H1 (cell line): ENCODE results near the gene NECTIN1. TPM values are rescaled to one million over a fixed set of nuclear protein-coding genes. Genes with fewer than 3 reads are reported as not detected.

Experiments used
- EP300 ChIP-seq, 2 experiments: IDR thresholded peaks; 1 replicate in 1 of 2; 2 replicates in 1 of 2; pipeline ENCODE4 v1.6.1; 2011 to 2012; ENCODE audit warnings: low read depth in 2 of 2, low read length in 2 of 2, mild to moderate bottlenecking in 2 of 2, borderline replicate concordance in 1 of 2, inconsistent platforms in 1 of 2, moderate library complexity in 1 of 2
- JUND ChIP-seq: IDR thresholded peaks from 2 replicates; pipeline ENCODE4 v1.6.1; 2011; ENCODE audit warnings: mild to moderate bottlenecking, improper control_type of control experiment, low read length
- NANOG ChIP-seq: IDR thresholded peaks from 2 replicates; pipeline ENCODE4 v1.6.1; 2011; ENCODE audit warnings: low read length, low read depth, mild to moderate bottlenecking, inconsistent platforms; ENCODE audit not compliant: insufficient read depth, poor library complexity, severe bottlenecking
- polyA plus RNA-seq, 7 experiments: library from polyadenylated mRNA; depleted of rRNA in 3 of 7; stranded (reverse) in 5 of 7; unstranded in 2 of 7; fragments of >200 nt in 5 of 7; fragments of 200-250 nt in 2 of 7; gene quantifications; 1 replicate in 5 of 7; 2 replicates in 1 of 7; 4 replicates in 1 of 7; pipeline versions ENCODE4 v1.2.1 to v1.2.3, GENCODE V29; 2011 to 2013; ENCODE audit warnings: missing spikeins in 2 of 7, mixed read lengths in 2 of 7
- small RNA-seq: library from polyadenylated mRNA; stranded (forward); fragments of <200 nt; extraction: miRNeasy Mini kit (QIAGEN cat#:217004); gene quantifications from one replicate; pipeline ENCODE3, GENCODE V24; 2013; ENCODE audit not compliant: insufficient read depth
- total RNA-seq: library from RNA; stranded (reverse); fragmentation: NEBNext Ultra II Directional; extraction: Animal tissue kit (Norgen Biotek cat#: 25700); gene quantifications from 2 replicates; pipeline ENCODE4 v1.2.1, GENCODE V29; 2021

NECTIN1 gene
- total and polyA plus RNA-seq, 2 of the 8 experiments (the other 6 are each of a cell fraction or from before 2014, with no cell fraction given) = 43.2 to 97.7 TPM

GRCh38 chr11:119589001-119589400 lies 140.0 kb downstream of the NECTIN1 start (continued):
- no peak for TF ChIP-seq EP300 (IDR thresholded peaks at IDR 0.05; ENCODE audit: borderline replicate concordance in 1 of 2, low read depth in 2 of 2, low read length in 2 of 2)
- no peak for TF ChIP-seq JUND
- TF ChIP-seq NANOG = no peak

Small RNAs within 50 kb of the gene (small RNA-seq; reads per million reads assigned to genes)
- not detected for gene RNU6-1123P
